Measurements from ENCODE around the gene MRPL16.
"Not testable (repeated sequence)": the region's sequence is repeated elsewhere in the genome, so short reads cannot be mapped to it uniquely, and the experiment has no call there.

MRPL16 gene

DNA sequence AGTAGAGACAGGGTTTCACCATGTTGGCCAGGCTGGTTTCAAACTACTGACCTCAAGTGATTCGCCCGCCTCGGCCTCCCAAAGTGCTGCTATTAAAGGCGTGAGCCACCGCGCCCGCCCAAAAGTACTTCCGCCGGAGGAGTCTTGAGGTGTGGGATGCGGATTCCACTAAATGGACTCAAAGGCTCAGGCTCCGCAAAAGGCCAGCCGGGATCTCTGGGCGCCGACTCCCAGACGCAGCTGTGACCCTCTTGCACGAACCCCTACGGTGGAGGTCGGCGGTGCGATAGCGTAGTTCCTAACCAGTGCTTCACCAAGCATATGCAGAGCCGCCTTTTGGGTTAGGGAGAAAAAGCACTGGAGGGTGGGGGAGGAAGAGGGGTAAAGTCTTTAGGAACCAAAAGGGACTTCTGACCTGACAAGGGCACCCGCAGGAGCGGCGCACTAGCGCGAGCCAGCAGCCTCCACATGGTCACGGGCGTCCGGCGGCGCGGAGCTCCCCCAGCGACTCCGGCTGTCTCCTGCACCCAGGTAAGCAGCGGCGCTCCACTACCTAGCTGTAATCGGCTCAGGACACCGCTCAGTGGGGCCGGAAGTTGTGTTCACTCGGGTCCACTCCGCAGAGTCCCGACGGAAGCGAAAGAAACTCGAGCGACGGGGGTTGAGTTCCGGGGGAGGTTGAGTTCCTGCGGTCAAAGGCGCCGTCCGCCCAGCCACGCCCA lies at the start of gene MRPL16:
TSS of gene MRPL16 (minus strand) at position 590 of the 722 bp plus-strand sequence. CDS start at position 470, 120 bp downstream.
- DNase-seq (ENCODE audit: low read depth in 2 of 2): peak; percentile 81 to 84

GRCh38 chr11:59859673-59860072 lies 49.1 kb upstream of the MRPL16 start:
- DNase-seq (ENCODE audit: low read depth in 2 of 2): no peak

DNA sequence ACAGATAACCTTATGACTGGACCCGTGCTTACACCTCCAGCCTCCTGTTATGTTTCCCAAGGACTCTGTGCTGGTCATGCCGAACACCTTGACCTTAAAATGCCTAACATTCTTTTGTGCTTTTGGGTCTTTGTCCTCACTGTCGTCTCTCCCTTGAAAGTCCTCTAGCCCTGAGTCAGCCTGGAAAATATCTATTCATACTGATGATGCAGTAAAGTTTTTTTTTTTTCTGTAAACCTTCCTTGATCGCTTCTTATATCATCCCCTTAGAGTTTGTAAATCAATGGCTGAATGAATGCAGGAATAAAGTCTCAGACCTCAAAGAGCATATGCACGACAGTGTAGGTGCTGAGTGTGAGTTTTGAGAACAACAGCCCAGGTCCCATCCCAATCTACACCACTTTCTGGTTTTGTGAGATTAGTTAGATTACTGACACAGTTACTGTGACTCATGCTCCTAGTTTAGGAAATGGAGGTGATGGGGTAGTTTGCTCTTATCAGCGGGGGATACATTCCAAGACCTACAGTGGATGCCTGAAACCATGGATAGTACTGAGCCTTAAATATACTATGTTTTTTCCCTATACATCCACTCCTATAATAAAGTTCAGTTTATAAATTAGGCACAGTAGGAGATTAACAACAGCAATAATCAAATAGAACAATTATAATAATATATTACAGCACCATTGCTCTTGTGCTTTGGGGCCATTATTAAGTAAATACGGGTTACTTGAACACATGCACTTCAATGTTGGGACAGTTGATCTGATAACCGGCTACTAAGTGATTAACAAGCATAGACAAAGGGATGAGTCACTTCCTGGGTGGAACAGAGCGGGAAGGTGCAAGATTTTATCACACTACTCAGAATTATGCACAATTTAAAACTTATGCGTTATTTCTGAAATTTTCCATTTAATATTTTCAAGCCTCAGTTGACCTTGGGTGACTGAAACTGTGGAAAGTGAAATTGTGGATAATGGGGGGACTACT lies 47.2 kb upstream of the MRPL16 start:
- no peak for DNase-seq (ENCODE audit: low read depth in 2 of 2)

DNA sequence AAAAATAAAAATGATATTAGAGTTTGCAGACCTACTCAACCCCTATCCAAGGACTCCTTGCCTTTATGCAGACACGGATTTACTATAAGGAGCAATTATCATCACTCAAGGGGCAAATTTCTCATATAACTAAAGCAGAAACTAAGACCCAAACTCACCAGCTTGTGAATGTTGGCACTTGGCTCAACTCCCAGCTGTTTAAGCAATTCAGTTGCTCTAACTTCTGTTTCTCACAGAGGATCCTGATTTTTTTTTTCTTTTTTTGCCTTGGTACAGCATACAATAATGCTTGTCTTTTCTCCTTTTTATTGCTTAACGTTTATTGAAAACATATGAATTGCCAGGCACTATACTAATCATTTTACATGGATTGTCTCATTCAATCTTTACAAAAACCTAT lies 44.3 kb upstream of the MRPL16 start:
- DNase-seq (ENCODE audit: low read depth in 2 of 2): no peak

DNA sequence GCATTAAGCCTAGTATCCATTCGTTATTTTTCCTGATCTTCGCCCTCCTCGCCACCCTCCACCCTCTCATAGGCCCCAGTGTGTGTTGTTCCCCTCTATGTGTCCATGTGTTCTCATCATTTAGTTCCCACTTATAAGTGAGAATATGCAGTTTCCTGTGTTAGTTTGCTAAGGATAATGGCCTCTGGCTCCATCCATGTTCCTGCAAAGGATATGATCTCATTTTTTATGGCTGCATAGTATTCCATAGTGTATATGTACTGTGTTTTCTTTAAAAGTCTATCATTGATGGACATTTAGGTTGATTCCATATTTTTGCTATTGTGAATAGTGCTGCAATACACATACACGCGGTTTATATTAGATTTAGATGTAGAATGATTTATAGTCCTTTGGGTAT lies 40.8 kb upstream of the MRPL16 start:
- DNase-seq (ENCODE audit: low read depth in 2 of 2): not testable (repeated sequence)

DNA sequence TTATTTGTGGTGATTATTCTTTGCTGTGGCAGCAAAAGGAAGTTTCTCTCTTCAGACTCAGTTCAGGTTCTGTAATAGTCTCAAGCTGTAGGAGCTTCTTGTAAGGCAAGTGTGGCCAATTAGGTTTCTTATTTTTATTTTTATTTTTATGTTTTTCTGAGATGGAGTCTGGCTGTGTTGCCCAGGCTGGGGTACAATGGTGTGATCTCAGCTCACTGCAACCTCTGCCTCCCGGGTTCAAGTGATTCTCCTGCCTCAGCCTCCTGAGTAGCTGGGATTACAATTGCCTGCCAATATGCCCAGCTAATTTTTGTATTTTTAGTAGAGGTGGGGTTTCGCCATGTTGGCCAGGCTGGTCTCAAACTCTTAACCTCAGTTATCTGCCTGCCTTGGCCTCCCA lies 39.0 kb upstream of the MRPL16 start:
- DNase-seq (ENCODE audit: low read depth in 2 of 2): not testable (repeated sequence)

GRCh38 chr11:59849129-59849528 lies 38.6 kb upstream of the MRPL16 start:
- no peak for DNase-seq (ENCODE audit: low read depth in 2 of 2)

GRCh38 chr11:59848439-59848838 lies 37.9 kb upstream of the MRPL16 start:
- DNase-seq (ENCODE audit: low read depth in 2 of 2): not testable (repeated sequence)

GRCh38 chr11:59847626-59848025 lies 37.0 kb upstream of the MRPL16 start:
- DNase-seq (ENCODE audit: low read depth in 2 of 2): no peak

- no peak for DNase-seq (ENCODE audit: low read depth in 2 of 2)
Measured at GRCh38 chr11:59846556-59846955, 36.0 kb upstream of the MRPL16 start.

- no peak for DNase-seq (ENCODE audit: low read depth in 2 of 2)
Measured at GRCh38 chr11:59845399-59845798, 34.8 kb upstream of the MRPL16 start, which contains the start of gene CBLIF. Gene CBLIF (minus strand): TSS chr11:59845499. CDS start chr11:59845453, 46 bp downstream.

- DNase-seq (ENCODE audit: low read depth in 2 of 2): no peak
Measured at GRCh38 chr11:59842316-59842715, 31.7 kb upstream of the MRPL16 start.

DNA sequence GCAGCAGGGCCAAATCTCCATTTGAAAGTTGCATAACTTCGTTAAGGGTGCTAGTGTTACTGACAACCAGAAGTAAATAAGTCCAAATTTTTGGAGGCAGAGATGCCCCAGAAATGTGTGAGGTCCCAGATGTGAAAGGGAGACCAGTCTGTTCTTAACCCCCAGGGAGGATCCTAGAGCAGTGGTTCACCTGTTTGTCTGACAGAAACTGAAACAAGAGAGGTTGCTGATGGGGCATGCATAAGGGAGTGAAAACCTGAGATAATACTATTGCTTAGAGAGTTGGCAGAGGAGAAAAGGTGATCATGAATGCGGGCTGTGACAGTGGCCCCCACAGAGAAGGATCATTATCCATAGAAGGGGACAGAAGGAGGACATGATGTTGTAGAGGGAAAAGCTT lies 30.9 kb upstream of the MRPL16 start:
- DNase-seq (ENCODE audit: low read depth in 2 of 2): no peak

GRCh38 chr11:59839615-59840014 lies 29.0 kb upstream of the MRPL16 start:
- DNase-seq (ENCODE audit: low read depth in 2 of 2): no peak

DNA sequence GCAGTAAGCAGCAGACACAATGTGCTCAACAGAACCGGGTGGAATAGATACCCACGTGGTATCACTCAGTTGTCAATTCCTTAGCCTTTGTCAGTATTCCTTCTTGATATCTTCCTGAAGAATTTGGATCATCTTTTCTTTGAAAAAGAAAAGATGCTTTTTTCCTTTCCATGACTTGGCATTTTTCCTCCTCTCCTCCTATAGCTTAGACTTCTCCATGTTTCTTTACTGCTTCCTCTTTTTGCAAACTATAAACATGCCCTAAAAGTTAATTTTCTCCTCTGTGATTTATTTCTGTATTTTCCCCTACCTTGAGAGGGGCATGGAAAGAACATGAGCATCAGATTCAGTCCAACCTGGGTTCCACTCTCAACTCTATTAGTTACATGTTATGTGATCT lies 23.0 kb upstream of the MRPL16 start:
- DNase-seq (ENCODE audit: low read depth in 2 of 2): no peak

GRCh38 chr11:59829358-59829757 lies 18.8 kb upstream of the MRPL16 start:
- no peak for DNase-seq (ENCODE audit: low read depth in 2 of 2)

- no peak for DNase-seq (ENCODE audit: low read depth in 2 of 2)
Measured at GRCh38 chr11:59822989-59823566, 12.5 kb upstream of the MRPL16 start.

DNA sequence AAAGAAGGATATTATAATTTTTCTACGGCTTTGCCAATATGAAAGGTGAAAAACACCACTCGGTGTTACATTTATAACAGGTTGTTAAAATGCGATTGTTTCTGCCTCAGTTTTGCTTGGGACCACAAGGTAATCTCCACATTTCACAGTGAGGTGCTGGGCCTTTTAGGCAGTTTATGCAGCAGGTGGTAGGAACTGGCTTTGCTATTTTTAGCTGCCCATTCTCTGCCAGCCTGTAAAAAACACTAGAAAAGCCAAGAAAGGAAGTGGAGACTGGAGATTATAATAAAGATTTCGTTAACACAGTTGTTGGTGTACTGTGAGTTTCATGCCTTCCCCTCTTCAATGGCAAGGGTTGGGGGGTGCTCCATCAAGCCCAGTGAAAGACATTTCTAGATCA lies 8.0 kb upstream of the MRPL16 start:
- no peak for DNase-seq (ENCODE audit: low read depth in 2 of 2)

DNA sequence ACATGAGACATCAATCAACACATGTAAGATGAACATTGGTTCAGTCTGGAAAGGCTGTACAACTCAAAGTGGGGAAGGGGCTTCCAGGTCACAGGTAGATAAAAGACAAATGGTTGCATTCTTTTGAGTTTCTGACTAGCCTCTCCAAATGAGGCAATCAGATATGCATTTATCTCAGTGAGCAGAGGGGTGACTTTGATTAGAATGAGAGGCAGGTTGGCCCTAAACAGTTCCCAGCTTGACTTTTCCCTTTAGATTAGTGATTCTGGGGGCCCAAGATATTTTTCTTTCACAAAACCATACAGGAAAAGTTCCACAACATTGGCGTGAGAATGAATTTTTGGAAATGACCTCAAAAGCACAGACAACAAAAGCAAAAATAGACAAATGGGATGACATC lies 5.9 kb upstream of the MRPL16 start:
- DNase-seq (ENCODE audit: low read depth in 2 of 2): not testable (repeated sequence)

GRCh38 chr11:59815754-59816153 lies 5.2 kb upstream of the MRPL16 start:
- DNase-seq (ENCODE audit: low read depth in 2 of 2): no peak

DNA sequence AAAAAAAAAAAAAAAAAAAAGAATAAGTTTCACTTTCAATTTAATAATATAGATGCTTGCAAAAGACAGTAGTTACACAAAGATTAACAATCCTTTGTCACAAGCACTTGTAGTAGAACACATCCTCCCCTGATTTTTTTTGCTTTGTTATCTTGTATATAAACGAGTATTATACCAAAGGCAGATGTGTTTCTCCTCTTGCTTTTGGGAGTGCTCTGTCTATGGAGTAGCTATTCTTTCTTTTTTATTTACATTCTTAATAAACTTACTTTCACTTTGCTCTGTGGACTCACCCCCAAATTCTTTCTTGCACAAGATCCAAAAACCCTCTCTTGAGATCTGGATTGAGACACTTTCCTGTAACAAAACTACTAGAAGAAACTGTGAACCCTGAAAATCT lies 3.4 kb upstream of the MRPL16 start:
- no peak for DNase-seq (ENCODE audit: low read depth in 2 of 2)

- no peak for DNase-seq (ENCODE audit: low read depth in 2 of 2)
Measured at GRCh38 chr11:59813364-59813763, 2.8 kb upstream of the MRPL16 start.

Measured in activated CD4-positive, alpha-beta T cell treated with anti-CD3 and anti-CD28 coated beads for 24 hours (primary cell).